HepG2 (cell line): ENCODE measurements around the gene ATXN7L3. TPM values are rescaled to one million over a fixed set of nuclear protein-coding genes. Genes with fewer than 3 reads are reported as not detected.

Experiments used
- ATAD3A ChIP-seq: sonication (generic); formaldehyde crosslinking; IDR thresholded peaks from 2 replicates; pipeline ENCODE4 v1.4.0; 2020; ENCODE audit warnings: missing genetic modification reagents
- CAMTA2 ChIP-seq: sonication (generic); formaldehyde crosslinking; IDR thresholded peaks from 2 replicates; pipeline ENCODE4 v1.4.0; 2020; ENCODE audit warnings: mild to moderate bottlenecking, missing genetic modification reagents, borderline replicate concordance
- CEBPG ChIP-seq: IDR thresholded peaks from 2 replicates; pipeline ENCODE4 v1.6.1; 2016
- CREB1 ChIP-seq, 2 experiments: fragments of 450-650 bp in 1 of 2; IDR thresholded peaks; 2 replicates each; pipeline ENCODE4 v1.6.1; 2016 to 2017; ENCODE audit warnings: control low read depth in 1 of 2, mild to moderate bottlenecking in 1 of 2, missing compliant biosample characterization in 1 of 2, missing genetic modification characterization in 1 of 2
- GATA4 ChIP-seq: sonication (generic); IDR thresholded peaks from 2 replicates; pipeline ENCODE4 v1.6.1; 2016; ENCODE audit warnings: antibody characterized with exemption, low read depth, borderline replicate concordance
- HES4 ChIP-seq: sonication (generic); formaldehyde crosslinking; IDR thresholded peaks from 2 replicates; pipeline ENCODE4 v1.9.0; 2021; ENCODE audit warnings: mild to moderate bottlenecking, missing genetic modification reagents, borderline replicate concordance
- HIVEP1 ChIP-seq: sonication (generic); formaldehyde crosslinking; IDR thresholded peaks from 2 replicates; pipeline ENCODE4 v1.4.0; 2020; ENCODE audit warnings: mild to moderate bottlenecking, missing genetic modification reagents
- NCOR1 ChIP-seq: fragments of 200-600 bp; sonication (generic); IDR thresholded peaks from 2 replicates; pipeline ENCODE4 v1.7.0; 2017; ENCODE audit warnings: antibody characterized with exemption, low read length, borderline replicate concordance
- NFE2 ChIP-seq: sonication (generic); formaldehyde crosslinking; IDR thresholded peaks from 2 replicates; pipeline ENCODE4 v1.4.0; 2020; ENCODE audit warnings: missing genetic modification reagents
- PAF1 ChIP-seq: IDR thresholded peaks from 2 replicates; pipeline ENCODE4 v1.6.1; 2016; ENCODE audit warnings: missing genetic modification reagents, missing compliant biosample characterization
- PCBP1 ChIP-seq: fragments of 200-400 bp; formaldehyde crosslinking; IDR thresholded peaks from 2 replicates; pipeline ENCODE4 v1.6.1; 2017; ENCODE audit warnings: mild to moderate bottlenecking, low read depth, low read length, borderline replicate concordance
- SP1 ChIP-seq, 2 experiments: fragments of 450-650 bp in 1 of 2; sonication (generic) in 1 of 2; formaldehyde crosslinking in 1 of 2; IDR thresholded peaks; 2 replicates each; pipeline versions ENCODE4 v1.4.0 to v1.6.1; 2016 to 2020; ENCODE audit warnings: missing genetic modification reagents in 1 of 2
- ZFP36L2 ChIP-seq: sonication (generic); formaldehyde crosslinking; IDR thresholded peaks from 2 replicates; pipeline ENCODE4 v1.4.0; 2020; ENCODE audit warnings: missing genetic modification reagents
- ZNF136 ChIP-seq: sonication (generic); formaldehyde crosslinking; IDR thresholded peaks from 2 replicates; pipeline ENCODE4 v1.8.1; 2022; ENCODE audit warnings: low read depth, mild to moderate bottlenecking, moderate library complexity, missing genetic modification reagents
- ZNF207 ChIP-seq: fragments of 450-650 bp; IDR thresholded peaks from 2 replicates; pipeline ENCODE4 v1.6.1; 2016; ENCODE audit warnings: antibody characterized with exemption, borderline replicate concordance
- ZNF24 ChIP-seq: fragments of 450-650 bp; IDR thresholded peaks from 2 replicates; pipeline ENCODE4 v1.6.1; 2017; ENCODE audit warnings: antibody characterized with exemption, mild to moderate bottlenecking
- ZNF260 ChIP-seq: sonication (generic); formaldehyde crosslinking; IDR thresholded peaks from 2 replicates; pipeline ENCODE4 v1.4.0; 2020; ENCODE audit warnings: missing genetic modification reagents, low read depth, mild to moderate bottlenecking, borderline replicate concordance
- ZNF263 ChIP-seq: sonication (generic); formaldehyde crosslinking; IDR thresholded peaks from 2 replicates; pipeline ENCODE4 v1.4.0; 2020; ENCODE audit warnings: missing genetic modification reagents
- ZNF33B ChIP-seq: sonication (generic); formaldehyde crosslinking; IDR thresholded peaks from 2 replicates; pipeline ENCODE4 v1.5.1; 2020; ENCODE audit warnings: mild to moderate bottlenecking, missing genetic modification reagents
- ZNF564 ChIP-seq: sonication (generic); formaldehyde crosslinking; IDR thresholded peaks from 2 replicates; pipeline ENCODE4 v1.8.1; 2023; ENCODE audit warnings: mild to moderate bottlenecking, missing genetic modification reagents
- ZNF569 ChIP-seq: sonication (generic); formaldehyde crosslinking; IDR thresholded peaks from 2 replicates; pipeline ENCODE4 v1.5.0; 2020; ENCODE audit warnings: mild to moderate bottlenecking, missing genetic modification reagents, moderate library complexity, borderline replicate concordance
- ZNF776 ChIP-seq: sonication (generic); formaldehyde crosslinking; IDR thresholded peaks from 2 replicates; pipeline ENCODE4 v1.4.0; 2020; ENCODE audit warnings: mild to moderate bottlenecking, missing genetic modification reagents
- ZNF777 ChIP-seq: sonication (generic); formaldehyde crosslinking; IDR thresholded peaks from 2 replicates; pipeline ENCODE4 v1.4.0; 2020; ENCODE audit warnings: missing genetic modification reagents
- polyA plus RNA-seq, 8 experiments: library from polyadenylated mRNA; depleted of rRNA in 3 of 8; stranded (reverse) in 7 of 8; unstranded in 1 of 8; fragments of >200 nt; fragmentation: Illumina TruSeq in 4 of 8; extraction: Trizol in 4 of 8; gene quantifications; 2 replicates each; pipeline versions ENCODE4 v1.2.1 to v1.2.3, GENCODE V29; 2011 to 2016; ENCODE audit warnings: low read depth in 4 of 8, missing spikeins in 1 of 8, mixed read lengths in 1 of 8; ENCODE audit not compliant: insufficient read depth in 1 of 8
- total RNA-seq, 5 experiments: library from RNA; depleted of rRNA; stranded (reverse); fragments of >200 nt; fragmentation: Illumina TruSeq; extraction: Trizol; gene quantifications; 2 replicates each; pipeline ENCODE4 v1.2.3, GENCODE V29; 2016; ENCODE audit warnings: low read depth in 1 of 5
- TF ChIP-seq, protein P1 (sequence below): sonication (generic); formaldehyde crosslinking; conservative IDR thresholded peaks from 2 replicates; pipeline ENCODE4 v1.5.0; 2020; ENCODE audit warnings: missing genetic modification reagents
- TF ChIP-seq, protein P2 (sequence below): sonication (generic); formaldehyde crosslinking; IDR thresholded peaks from 2 replicates; pipeline ENCODE4 v1.4.0; 2020; ENCODE audit warnings: missing genetic modification reagents
- TF ChIP-seq, protein P3 (sequence below): sonication (generic); formaldehyde crosslinking; IDR thresholded peaks from 2 replicates; pipeline ENCODE4 v1.5.0; 2020; ENCODE audit warnings: mild to moderate bottlenecking, missing genetic modification reagents

ATXN7L3 gene
- total and polyA plus RNA-seq, 2 of the 13 experiments (the other 11 are each of a cell fraction or from before 2014, with no cell fraction given): 44.5 to 59.1 TPM

DNA sequence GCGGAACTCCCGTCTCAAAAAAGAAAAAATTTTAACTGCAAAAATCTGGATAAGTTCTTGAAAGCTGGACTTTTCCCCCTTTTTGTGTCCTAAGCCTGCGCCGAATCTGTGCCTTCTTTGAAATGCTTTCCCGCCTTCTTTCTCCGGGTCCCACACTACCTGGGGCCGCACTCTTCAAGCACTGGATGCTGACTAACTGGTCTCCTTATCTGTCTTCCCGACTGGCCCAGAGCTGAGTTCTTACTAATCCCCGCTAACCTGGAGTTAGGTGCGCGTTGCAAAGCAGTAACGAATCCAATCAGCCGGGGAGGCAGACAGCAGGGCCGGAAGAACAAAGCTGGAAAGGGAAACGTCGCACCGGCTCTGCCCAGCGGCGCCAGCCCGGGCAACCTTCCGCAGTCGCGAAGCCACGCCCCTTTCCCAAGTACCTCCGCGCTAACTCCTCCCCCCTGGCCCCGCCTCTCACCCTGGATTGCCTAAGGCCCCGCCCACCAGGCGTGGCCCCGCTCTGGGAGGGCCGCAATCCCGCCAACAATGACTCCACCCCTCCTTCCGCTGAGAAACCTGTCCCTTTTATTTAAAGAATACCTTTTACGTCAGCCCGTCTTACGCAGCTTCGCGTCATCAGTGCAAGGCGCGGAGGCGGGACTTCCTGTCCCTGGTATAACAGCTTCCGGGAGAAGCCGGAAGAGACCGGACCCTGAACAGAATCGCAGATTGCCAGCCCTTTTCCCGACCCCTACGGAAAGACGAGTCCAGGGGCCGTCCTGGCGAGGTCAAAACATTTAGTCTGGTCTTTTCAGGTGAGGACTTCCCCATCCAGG is 13.2 kb downstream of the ATXN7L3 start, which contains the start of gene TMUB2 (continued):
- TF ChIP-seq PCBP1 (no peak), ZNF33B (no peak), HES4 (CRISPR knock-in tag) (no peak), CAMTA2 (CRISPR knock-in tag) (0 out of 2 replicates have a peak, but pooled peaks have one; percentile 10), NFE2 (no peak), CREB1 (IDR thresholded peaks at IDR 0.05) (peak; percentile 99), CREB1 (CRISPR knock-in tag; IDR thresholded peaks at IDR 0.05) (peak; percentile 99), ZNF564 (CRISPR knock-in tag) (no peak), GATA4 (no peak), ZNF136 (CRISPR knock-in tag) (peak; percentile 71; the same call in 1 of the 2 replicates), PAF1 (CRISPR knock-in tag) (no peak), HIVEP1 (CRISPR knock-in tag) (no peak), ATAD3A (CRISPR knock-in tag) (no peak), ZNF777 (CRISPR knock-in tag) (peak; percentile 44), ZFP36L2 (CRISPR knock-in tag) (no peak), ZNF260 (CRISPR knock-in tag) (0 out of 2 replicates have a peak, but pooled peaks have one; percentile 27), ZNF263 (CRISPR knock-in tag) (peak; percentile 57; the same call in 1 of the 2 replicates), ZNF24 (no peak), ZNF569 (CRISPR knock-in tag) (no peak), NCOR1 (no peak; the same call in 1 of the 2 replicates), SP1 (IDR thresholded peaks at IDR 0.05) (peak; percentile 61; the same call in 1 of the 2 replicates), SP1 (CRISPR knock-in tag; IDR thresholded peaks at IDR 0.05) (peak; percentile 89), CEBPG (CRISPR knock-in tag) (peak; percentile 88), ZNF207 (no peak), ZNF776 (no peak)
- TF ChIP-seq, protein P1, sequence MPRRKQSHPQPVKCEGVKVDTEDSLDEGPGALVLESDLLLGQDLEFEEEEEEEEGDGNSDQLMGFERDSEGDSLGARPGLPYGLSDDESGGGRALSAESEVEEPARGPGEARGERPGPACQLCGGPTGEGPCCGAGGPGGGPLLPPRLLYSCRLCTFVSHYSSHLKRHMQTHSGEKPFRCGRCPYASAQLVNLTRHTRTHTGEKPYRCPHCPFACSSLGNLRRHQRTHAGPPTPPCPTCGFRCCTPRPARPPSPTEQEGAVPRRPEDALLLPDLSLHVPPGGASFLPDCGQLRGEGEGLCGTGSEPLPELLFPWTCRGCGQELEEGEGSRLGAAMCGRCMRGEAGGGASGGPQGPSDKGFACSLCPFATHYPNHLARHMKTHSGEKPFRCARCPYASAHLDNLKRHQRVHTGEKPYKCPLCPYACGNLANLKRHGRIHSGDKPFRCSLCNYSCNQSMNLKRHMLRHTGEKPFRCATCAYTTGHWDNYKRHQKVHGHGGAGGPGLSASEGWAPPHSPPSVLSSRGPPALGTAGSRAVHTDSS (CRISPR knock-in tag): no peak
- TF ChIP-seq, protein P2, sequence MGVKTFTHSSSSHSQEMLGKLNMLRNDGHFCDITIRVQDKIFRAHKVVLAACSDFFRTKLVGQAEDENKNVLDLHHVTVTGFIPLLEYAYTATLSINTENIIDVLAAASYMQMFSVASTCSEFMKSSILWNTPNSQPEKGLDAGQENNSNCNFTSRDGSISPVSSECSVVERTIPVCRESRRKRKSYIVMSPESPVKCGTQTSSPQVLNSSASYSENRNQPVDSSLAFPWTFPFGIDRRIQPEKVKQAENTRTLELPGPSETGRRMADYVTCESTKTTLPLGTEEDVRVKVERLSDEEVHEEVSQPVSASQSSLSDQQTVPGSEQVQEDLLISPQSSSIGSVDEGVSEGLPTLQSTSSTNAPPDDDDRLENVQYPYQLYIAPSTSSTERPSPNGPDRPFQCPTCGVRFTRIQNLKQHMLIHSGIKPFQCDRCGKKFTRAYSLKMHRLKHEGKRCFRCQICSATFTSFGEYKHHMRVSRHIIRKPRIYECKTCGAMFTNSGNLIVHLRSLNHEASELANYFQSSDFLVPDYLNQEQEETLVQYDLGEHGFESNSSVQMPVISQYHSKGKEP: no peak
- TF ChIP-seq, protein P3, sequence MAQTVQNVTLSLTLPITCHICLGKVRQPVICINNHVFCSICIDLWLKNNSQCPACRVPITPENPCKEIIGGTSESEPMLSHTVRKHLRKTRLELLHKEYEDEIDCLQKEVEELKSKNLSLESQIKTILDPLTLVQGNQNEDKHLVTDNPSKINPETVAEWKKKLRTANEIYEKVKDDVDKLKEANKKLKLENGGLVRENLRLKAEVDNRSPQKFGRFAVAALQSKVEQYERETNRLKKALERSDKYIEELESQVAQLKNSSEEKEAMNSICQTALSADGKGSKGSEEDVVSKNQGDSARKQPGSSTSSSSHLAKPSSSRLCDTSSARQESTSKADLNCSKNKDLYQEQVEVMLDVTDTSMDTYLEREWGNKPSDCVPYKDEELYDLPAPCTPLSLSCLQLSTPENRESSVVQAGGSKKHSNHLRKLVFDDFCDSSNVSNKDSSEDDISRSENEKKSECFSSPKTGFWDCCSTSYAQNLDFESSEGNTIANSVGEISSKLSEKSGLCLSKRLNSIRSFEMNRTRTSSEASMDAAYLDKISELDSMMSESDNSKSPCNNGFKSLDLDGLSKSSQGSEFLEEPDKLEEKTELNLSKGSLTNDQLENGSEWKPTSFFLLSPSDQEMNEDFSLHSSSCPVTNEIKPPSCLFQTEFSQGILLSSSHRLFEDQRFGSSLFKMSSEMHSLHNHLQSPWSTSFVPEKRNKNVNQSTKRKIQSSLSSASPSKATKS (CRISPR knock-in tag): no peak
